Skeletal muscle tissue (tissue), 4 donors: Measurements from ENCODE around the gene TNP1. TPM values are rescaled to one million over a fixed set of nuclear protein-coding genes. Genes with fewer than 3 reads are reported as not detected.

Experiments
- H3K27ac ChIP-seq: one replicate; pipeline ENCODE4 v1.7.0; 2013; ENCODE audit warnings: mild to moderate bottlenecking, low read depth, low read length, inconsistent platforms
- H3K27me3 ChIP-seq, 3 donors: one replicate each; pipeline ENCODE4 v1.7.0; 2013; ENCODE audit warnings: low read length in 3 of 3; ENCODE audit not compliant: control insufficient read depth in 3 of 3, insufficient read depth in 3 of 3
- H3K36me3 ChIP-seq, 3 donors: one replicate each; pipeline ENCODE4 v1.7.0; 2013; ENCODE audit warnings: low read length in 3 of 3; ENCODE audit not compliant: control insufficient read depth in 3 of 3, insufficient read depth in 3 of 3
- H3K4me1 ChIP-seq, 3 donors: one replicate each; pipeline ENCODE4 v1.7.0; 2013; ENCODE audit warnings: low read length in 3 of 3, mild to moderate bottlenecking in 3 of 3; ENCODE audit not compliant: control insufficient read depth in 3 of 3, insufficient read depth in 3 of 3
- H3K4me3 ChIP-seq, 3 donors: one replicate each; pipeline ENCODE4 v1.7.0; 2013; ENCODE audit warnings: low read length in 3 of 3
- H3K9ac ChIP-seq, 3 donors: one replicate each; pipeline ENCODE4 v1.7.0; 2013; ENCODE audit warnings: low read length in 3 of 3, mild to moderate bottlenecking in 3 of 3, moderate library complexity in 2 of 3, low read depth in 1 of 3
- H3K9me3 ChIP-seq, 3 donors: one replicate each; pipeline ENCODE4 v1.7.0; 2013; ENCODE audit warnings: low read length in 3 of 3; ENCODE audit not compliant: control insufficient read depth in 3 of 3
- total RNA-seq: library from RNA; depleted of rRNA; stranded (reverse); fragments of >200 nt; gene quantifications from one replicate; pipeline ENCODE4 v1.2.3, GENCODE V29; 2014
- donor health status: Osteomylitis.

Gene TNP1, protein sequence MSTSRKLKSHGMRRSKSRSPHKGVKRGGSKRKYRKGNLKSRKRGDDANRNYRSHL
- not detected for total RNA-seq

GRCh38 chr2:216859944-216860343, at the start of gene TNP1:
Gene TNP1, minus strand, starts transcription at chr2:216860064. Its CDS starts 30 bp downstream, at chr2:216860034.
- Histone ChIP-seq H3K27me3 (no peaks in the 10 kb centered on the region), H3K9ac (no peak within 1 kb of the TSS), H3K4me1 (peaks cover 8 to 11% (median 8%) of the 10 kb centered on the region in 3 donors), H3K4me3 (no peak within 1 kb of the TSS), H3K9me3 (no peaks in the 10 kb centered on the region), H3K36me3 (no peaks in the 10 kb centered on the region), H3K27ac (no peak within 1 kb of the TSS)

GRCh38 chr2:216908300-216908699, 48.4 kb upstream of the TNP1 start:
- Histone ChIP-seq H3K27ac (no peak overlapping the region), H3K4me1 (peaks cover 0 to 4% (median 2%) of the 10 kb centered on the region in 3 donors), H3K9me3 (no peaks in the 10 kb centered on the region)

GRCh38 chr2:216905649-216906329, 45.9 kb upstream of the TNP1 start:
- no peak overlapping the region for H3K9ac ChIP-seq
- H3K27me3 ChIP-seq: no peaks in the 10 kb centered on the region
- H3K27ac ChIP-seq: no peak overlapping the region
- H3K4me3 ChIP-seq: no peak overlapping the region
- no peaks in the 10 kb centered on the region for H3K36me3 ChIP-seq
- peaks cover 0 to 4% (median 2%) of the 10 kb centered on the region in 3 donors for H3K4me1 ChIP-seq
- H3K9me3 ChIP-seq: peaks cover 0 to 3% (median 0%) of the 10 kb centered on the region in 3 donors

More at GRCh38 chr2:216908300-216908699, 48.4 kb upstream of the TNP1 start:
- Histone ChIP-seq H3K9ac (no peak overlapping the region), H3K27me3 (no peaks in the 10 kb centered on the region), H3K36me3 (no peaks in the 10 kb centered on the region), H3K4me3 (no peak overlapping the region)

- Histone ChIP-seq H3K36me3 (no peaks in the 10 kb centered on the region), H3K27me3 (no peaks in the 10 kb centered on the region), H3K9ac (no peak overlapping the region), H3K4me1 (peaks cover 0 to 4% (median 2%) of the 10 kb centered on the region in 3 donors), H3K27ac (no peak overlapping the region), H3K9me3 (peaks cover 0 to 3% (median 0%) of the 10 kb centered on the region in 3 donors), H3K4me3 (no peak overlapping the region)
Observed at GRCh38 chr2:216904974-216905373, 45.1 kb upstream of the TNP1 start.

- Histone ChIP-seq H3K4me3 (no peak overlapping the region), H3K27ac (no peak overlapping the region), H3K9ac (no peak overlapping the region), H3K36me3 (no peaks in the 10 kb centered on the region), H3K4me1 (peaks cover 0 to 4% (median 2%) of the 10 kb centered on the region in 3 donors), H3K27me3 (no peaks in the 10 kb centered on the region), H3K9me3 (peaks cover 0 to 3% (median 0%) of the 10 kb centered on the region in 3 donors)
Observed at GRCh38 chr2:216904554-216904953, 44.7 kb upstream of the TNP1 start.

DNA sequence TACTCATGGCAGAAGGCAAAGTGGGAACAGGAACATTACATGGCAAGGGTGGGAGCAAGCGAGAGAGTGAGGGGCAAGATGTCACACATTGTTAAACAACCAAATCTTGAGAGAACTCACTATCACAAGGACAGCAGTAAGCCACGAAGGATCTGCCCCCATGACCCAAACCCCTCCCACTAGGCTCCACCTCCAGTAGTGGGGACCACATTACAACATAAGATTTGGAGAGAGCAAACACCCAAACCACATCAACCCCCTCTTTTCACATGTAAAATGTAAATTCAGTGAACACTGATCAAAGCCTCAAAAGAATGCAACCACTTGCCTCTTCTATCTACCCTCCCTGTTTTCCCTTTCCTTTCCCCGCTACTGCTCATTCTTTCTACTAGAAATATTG, 43.6 kb upstream of the TNP1 start:
- Histone ChIP-seq H3K4me1 (peaks cover 0 to 4% (median 2%) of the 10 kb centered on the region in 3 donors), H3K27me3 (no peaks in the 10 kb centered on the region), H3K4me3 (no peak overlapping the region), H3K9ac (no peak overlapping the region), H3K27ac (no peak overlapping the region), H3K9me3 (peaks cover 0 to 3% (median 0%) of the 10 kb centered on the region in 3 donors), H3K36me3 (no peaks in the 10 kb centered on the region)

DNA sequence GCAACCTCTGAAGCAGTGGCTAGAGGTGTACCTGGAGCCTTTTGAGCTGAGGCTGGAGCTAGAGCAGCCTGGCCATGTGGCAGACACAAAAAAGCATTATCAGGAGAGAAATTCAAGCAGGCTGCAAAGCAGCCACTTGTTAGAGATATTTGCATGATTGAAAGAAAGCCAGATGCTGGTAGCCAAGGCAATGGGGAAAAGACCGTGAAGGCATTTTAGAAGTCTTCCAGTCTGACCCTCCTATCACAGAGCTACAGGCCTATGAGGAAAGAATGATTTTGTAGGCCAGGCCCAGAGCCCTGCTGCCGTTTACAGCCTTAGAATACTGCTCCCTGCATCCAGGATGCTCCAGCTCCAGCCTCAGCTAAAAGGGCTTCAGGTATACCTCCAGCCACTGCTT, 41.4 kb upstream of the TNP1 start:
- Histone ChIP-seq H3K4me1 (peaks cover 0 to 4% (median 2%) of the 10 kb centered on the region in 3 donors), H3K9me3 (peaks cover 0 to 3% (median 0%) of the 10 kb centered on the region in 3 donors), H3K9ac (no peak overlapping the region), H3K36me3 (no peaks in the 10 kb centered on the region), H3K4me3 (no peak overlapping the region), H3K27me3 (no peaks in the 10 kb centered on the region), H3K27ac (no peak overlapping the region)

DNA sequence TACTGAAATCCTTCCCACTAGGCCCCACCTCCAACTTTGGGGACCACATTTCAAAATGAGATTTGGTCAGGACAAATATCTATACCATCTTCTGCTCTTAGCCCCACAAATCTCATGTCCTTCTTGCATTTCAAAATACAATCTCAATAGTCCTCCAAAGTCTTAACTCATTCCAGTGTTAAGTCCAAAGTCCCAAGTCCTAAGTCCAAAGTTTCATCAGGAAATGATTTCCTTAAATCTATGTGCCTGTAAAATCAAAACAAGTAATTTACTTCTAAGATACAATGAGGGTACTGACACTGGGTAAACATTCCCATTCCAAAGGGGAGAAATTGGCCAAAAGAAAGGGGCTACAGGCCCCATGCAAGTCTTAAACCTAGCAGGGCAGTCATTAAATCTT, 40.5 kb upstream of the TNP1 start:
- no peak overlapping the region for H3K4me3 ChIP-seq
- H3K9ac ChIP-seq: no peak overlapping the region
- H3K27ac ChIP-seq: no peak overlapping the region
- H3K36me3 ChIP-seq: no peaks in the 10 kb centered on the region
- H3K4me1 ChIP-seq: peaks cover 0 to 4% (median 2%) of the 10 kb centered on the region in 3 donors
- peaks cover 0 to 3% (median 0%) of the 10 kb centered on the region in 3 donors for H3K9me3 ChIP-seq
- no peaks in the 10 kb centered on the region for H3K27me3 ChIP-seq

DNA sequence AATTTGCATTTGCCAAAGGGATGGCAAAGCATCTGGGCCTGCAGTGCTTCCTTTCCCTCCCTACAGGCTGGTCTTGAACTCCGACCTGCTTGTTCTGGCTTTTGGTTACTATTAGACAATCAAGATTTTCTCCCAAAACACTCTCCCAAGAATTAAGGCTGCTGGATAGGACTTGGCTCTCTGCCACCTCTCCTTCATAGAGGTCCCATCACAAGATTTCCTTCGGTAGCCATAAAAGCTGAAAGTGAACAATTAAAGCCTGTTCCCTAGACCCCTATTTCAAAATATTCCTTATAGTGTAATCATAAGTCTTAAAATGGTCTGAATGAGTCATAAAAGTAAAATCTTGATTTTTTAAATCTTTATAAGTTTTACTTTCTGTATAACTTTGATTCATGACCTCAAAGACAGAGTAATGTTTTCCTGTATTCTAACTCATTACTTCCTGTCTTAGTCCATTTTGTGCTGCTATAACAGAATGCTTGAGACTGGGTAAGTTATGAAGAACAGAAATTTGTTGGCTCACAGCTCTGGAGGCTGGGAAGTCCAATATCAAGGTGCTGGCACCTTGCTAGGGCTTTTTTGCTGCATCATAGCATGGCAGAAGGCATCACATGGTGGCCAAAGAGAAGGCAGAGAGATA, 37.8 kb upstream of the TNP1 start:
- H3K27ac ChIP-seq: no peak overlapping the region
- no peaks in the 10 kb centered on the region for H3K27me3 ChIP-seq
- H3K9ac ChIP-seq: no peak overlapping the region
- H3K4me3 ChIP-seq: no peak overlapping the region
- H3K36me3 ChIP-seq: no peaks in the 10 kb centered on the region
- peaks cover 0 to 3% (median 0%) of the 10 kb centered on the region in 3 donors for H3K9me3 ChIP-seq
- no peaks in the 10 kb centered on the region for H3K4me1 ChIP-seq

- H3K4me3 ChIP-seq: peak overlapping the region in 1 of 3 donors; percentile 9
- H3K27ac ChIP-seq: peak overlapping the region; percentile 90
- no peak overlapping the region for H3K9ac ChIP-seq
- H3K27me3 ChIP-seq: no peaks in the 10 kb centered on the region
- H3K9me3 ChIP-seq: no peaks in the 10 kb centered on the region
- peaks cover 29 to 41% (median 34%) of the 10 kb centered on the region in 3 donors for H3K4me1 ChIP-seq
- H3K36me3 ChIP-seq: no peaks in the 10 kb centered on the region
Observed at GRCh38 chr2:216890138-216890537, 30.3 kb upstream of the TNP1 start.
